Astrocyte of the hippocampus (primary cell): ENCODE data around the gene TRMT1L.
"Not testable (repeated sequence)": the region's sequence is repeated elsewhere in the genome, so short reads cannot be mapped to it uniquely, and the experiment has no call there.

Experiments
- DNase-seq: peaks from one replicate; pipeline ENCODE4 v3.0.0; 2011; ENCODE audit warnings: low read depth, low spot score

TRMT1L gene, protein sequence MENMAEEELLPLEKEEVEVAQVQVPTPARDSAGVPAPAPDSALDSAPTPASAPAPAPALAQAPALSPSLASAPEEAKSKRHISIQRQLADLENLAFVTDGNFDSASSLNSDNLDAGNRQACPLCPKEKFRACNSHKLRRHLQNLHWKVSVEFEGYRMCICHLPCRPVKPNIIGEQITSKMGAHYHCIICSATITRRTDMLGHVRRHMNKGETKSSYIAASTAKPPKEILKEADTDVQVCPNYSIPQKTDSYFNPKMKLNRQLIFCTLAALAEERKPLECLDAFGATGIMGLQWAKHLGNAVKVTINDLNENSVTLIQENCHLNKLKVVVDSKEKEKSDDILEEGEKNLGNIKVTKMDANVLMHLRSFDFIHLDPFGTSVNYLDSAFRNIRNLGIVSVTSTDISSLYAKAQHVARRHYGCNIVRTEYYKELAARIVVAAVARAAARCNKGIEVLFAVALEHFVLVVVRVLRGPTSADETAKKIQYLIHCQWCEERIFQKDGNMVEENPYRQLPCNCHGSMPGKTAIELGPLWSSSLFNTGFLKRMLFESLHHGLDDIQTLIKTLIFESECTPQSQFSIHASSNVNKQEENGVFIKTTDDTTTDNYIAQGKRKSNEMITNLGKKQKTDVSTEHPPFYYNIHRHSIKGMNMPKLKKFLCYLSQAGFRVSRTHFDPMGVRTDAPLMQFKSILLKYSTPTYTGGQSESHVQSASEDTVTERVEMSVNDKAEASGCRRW

DNA sequence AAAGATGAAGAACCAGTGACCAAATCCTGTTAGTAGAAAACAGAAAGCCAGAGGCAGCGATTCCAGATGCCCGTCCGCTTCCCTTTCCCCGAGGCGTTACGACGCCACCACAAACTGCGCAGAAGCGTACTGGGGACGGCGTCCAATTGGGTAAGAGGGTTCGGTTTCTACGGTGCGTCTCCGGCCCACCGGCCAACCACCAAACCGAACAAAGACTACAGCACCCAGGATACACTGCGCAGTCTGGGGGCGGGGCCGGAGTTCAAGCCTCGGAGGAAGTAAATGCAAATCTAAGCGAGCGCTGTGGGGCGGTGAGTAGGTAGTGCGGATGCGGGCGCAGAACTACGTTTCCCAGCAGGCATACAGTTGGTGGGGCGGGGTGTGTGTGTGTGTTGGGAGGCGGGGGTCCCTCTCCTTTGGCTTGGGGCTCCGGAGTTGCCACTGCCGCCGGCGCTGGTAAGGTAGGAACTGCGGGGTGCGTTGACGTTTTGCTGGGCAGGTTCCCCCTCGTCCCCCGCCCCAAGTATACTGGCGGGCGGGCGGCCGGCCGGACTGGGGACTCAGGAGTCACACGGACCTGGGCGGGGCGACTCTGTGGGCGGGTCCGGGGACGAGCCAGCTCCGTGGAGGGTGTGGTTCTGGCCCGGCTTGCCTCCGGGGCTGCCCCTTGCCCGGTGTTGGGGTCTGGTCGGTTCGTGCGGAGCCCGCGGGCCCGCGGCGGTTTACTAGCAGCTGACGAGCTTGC, at the start of gene TRMT1L, which contains the start of gene SWT1:
Gene TRMT1L (minus strand): TSS at position 100 of the 745 bp plus-strand sequence. CDS start 241 bp downstream, outside the sequence.
Gene SWT1 (plus strand): TSS at position 314 of the 745 bp plus-strand sequence. CDS start 3,675 bp downstream, outside the sequence.
- DNase-seq = peak; percentile 100

DNA sequence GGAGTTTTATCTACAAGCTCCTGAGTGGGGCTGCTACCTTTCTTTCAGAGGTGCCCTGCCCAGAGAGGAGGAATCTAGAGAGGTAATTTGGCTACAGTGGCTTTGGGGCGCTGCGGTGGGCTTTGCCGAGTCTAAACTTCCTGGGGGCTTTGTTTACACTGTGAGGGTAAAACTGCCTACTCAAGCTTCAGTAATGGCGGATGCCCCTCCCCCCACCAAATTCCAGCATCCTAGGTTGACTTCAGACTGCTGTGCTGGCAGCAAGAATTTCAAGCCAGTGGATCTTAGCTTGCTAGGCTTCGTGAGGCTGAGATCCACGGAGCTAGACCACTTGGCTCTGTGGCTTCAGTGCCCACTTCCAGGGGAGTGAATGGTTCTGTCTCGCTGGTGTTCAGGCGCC, 44.1 kb upstream of the TRMT1L start:
- DNase-seq = no peak

DNA sequence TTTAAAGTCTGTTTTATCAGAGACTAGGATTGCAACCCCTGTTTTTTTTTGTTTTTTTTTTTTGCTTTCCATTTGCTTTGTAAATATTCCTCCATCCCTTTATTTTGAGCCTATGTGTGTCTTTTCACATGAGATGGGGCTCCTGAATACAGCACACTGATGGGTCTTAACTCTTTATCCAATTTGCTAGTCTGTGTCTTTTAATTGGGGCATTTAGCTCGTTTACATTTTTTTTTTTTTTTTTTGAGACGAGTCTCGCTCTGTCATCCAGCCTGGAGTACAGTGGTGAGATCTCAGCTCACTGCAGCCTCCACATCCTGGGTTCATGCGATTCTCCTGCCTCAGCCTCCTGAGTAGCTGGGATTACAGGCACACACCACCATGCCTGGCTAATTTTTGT, 42.0 kb upstream of the TRMT1L start:
- not testable (repeated sequence) for DNase-seq

DNA sequence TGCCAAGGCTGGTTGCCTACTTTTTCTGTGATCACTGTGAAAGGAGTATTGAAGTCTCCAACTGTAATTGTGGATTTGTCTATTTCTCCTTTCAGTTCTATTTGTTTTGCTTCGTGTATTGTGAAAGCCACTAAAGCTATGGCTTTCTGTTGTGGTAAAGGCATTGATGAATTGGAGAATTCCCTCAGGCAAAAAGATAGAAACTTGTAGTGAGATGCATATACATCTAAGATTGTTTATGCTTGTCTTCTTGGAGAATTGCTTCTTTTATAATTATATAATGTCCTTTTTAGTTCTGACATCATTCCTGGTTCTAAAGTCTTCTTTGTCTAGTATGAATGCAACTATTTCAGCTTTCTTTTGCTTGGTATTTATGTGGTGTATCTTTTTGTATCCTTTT, 37.0 kb upstream of the TRMT1L start:
- DNase-seq = no peak

DNA sequence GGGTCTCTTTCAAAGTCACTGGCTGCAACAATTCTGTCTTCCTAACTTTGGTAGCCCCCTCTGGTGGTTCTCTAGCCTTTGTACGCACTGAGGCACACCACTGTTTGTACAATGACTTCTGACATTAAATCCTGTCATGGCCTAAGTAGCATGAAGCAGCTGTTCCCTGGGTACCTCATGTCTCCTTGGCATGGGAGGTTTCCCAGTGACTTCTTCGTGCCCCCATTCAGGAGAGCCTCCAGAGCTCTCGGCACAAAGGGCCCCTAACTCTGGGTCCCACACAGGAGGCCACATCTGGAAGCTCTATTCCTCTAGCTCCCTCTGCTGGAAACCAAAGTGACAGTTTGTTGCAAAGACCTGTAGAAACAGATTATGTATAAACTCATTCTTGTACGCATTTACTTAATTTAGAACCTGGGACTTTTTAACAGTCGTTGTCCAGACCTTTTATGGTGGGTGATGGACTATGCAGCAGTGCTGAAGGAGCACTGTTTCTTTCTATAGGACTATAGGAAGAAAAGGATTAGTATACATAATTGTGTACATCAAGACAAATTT, 13.6 kb upstream of the TRMT1L start:
- DNase-seq = peak; percentile 73

DNA sequence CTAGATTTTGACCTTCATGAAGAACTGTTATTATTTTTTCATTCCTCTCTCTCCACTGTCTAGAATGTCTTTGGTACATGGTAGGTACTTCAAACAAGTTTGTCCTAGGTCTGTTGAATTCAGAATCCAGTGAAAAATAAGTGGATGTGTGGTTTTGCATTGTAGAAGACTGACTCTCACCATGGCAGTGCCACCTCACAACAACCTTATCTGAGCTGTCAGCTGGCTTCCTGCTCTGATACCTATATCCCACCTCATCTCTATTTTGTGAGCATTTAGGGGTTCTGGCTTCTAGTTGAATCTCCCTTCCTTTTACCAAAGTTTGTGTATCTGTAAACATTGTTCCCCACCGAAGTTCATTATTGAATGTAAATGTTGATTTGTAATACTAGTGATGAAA, 9.4 kb upstream of the TRMT1L start:
- DNase-seq = no peak

DNA sequence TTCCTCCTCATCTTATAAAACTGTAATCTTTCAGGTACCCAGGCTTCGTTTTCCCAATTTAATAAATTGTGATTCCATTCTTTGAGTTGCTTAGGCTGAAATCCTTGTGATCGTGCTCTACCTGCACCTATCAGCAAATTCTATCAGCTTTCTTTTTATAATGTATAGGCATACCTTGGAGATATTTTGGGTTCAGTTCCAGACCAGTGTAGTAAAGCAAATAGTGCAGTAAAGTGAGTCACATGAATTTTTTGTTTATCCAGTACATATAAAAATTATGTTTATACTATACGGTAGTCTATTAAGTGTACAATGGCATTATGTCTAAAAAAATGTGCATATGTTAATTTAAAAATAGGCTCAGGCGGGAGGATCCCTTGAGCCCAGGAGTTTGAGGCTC, 5.7 kb upstream of the TRMT1L start:
- DNase-seq = no peak

DNA sequence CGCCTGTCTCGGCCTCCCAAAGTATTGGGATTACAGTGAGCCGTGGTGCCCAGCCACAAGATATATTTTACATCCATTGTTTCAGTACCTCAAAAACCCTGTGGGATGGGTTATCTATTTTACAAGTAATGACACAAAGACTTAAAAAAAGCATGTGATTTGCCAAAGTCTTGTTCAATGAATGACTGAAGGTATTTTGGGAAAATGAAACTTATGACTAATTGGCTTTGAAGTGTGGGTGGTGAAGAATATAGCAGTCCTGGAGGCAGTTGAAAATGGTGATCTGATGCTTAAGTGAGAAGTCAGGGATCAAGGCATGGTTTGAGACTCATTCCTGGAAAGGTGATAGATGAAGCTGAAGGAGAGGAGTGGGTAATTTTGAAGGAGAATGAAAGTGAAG, 3.2 kb upstream of the TRMT1L start:
- DNase-seq = no peak

DNA sequence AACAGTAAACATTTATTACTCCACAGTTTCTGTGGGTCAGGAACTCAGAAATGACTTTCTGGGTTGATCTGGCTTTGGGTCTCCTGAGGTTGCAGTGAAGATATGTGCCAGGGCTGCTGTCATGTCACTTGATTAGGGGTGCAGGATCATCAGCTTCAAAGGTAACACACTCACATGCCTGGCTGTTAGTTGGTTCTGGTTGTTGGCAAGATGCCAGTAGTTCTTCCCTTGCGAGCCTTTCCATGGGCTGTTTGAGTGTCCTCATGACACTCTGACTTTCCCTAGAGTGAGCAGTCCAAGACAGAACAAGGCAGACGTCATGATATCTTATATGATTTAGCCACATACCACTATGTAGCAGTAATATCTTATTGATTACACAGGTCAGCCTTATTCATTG, 2.0 kb upstream of the TRMT1L start:
- peak; percentile 12 for DNase-seq

DNA sequence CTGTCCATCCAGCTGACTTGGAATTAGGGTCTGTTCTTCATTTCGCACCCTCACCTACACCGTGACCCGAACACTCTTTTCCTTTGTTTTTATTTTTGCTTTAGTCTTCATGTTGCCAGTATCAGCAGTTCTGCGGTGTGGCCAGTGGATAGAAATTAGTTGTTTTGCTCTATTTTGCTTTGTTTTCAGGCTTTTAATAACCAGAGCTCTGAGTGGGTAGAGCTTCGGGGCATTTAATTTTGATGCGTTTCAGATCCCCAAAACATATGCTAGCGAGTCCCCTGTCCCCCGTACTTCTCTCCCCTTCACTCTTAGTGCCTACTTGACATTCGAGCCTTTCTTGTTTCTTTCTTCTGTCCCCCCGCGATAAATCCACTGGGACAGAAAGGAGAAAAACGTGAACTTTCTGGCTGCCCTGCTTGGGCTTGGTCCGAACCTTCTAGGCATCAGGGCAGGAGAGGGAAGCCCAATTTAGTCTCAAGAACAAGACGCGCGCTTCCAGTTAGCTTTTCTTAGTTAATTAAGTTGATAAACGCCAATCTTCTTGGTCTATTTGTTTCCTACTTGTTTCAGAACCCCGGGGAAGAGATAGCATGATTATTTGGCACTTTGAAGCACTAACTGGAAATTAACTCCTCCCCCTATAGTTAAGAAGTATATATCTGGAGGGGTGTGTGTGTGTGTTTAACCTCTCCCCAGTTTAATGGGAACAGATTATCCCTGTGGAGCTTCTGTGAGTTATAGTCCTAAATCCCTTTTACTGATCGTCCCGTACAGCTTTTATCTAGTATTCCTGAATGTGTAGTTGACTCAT, 1.1 kb upstream of the TRMT1L start:
- peak; percentile 27 for DNase-seq

DNA sequence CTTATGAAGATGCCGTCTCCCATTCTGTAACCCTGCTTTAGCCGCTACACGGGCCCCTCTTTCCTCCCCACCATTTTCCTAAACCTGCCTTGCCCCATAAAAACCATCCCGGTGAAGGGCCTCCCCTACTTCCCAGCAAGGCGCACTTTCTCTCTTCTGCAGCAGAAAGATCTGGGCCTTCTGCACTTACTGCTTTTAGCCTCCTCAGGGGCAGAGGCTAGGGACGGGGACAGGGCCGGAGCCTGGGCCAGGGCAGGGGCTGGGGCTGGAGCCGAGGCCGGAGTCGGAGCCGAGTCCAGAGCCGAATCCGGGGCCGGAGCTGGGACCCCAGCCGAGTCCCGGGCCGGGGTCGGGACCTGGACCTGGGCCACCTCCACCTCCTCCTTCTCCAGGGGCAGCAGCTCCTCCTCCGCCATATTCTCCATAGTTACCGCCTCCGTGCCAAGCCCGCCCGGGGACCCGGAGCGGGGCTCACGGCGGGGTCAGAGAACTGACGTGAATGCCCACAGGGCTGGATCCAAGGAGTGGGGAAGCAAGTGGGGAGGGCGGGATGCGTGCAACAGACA, 382 bp downstream of the TRMT1L start:
- DNase-seq = no peak

DNA sequence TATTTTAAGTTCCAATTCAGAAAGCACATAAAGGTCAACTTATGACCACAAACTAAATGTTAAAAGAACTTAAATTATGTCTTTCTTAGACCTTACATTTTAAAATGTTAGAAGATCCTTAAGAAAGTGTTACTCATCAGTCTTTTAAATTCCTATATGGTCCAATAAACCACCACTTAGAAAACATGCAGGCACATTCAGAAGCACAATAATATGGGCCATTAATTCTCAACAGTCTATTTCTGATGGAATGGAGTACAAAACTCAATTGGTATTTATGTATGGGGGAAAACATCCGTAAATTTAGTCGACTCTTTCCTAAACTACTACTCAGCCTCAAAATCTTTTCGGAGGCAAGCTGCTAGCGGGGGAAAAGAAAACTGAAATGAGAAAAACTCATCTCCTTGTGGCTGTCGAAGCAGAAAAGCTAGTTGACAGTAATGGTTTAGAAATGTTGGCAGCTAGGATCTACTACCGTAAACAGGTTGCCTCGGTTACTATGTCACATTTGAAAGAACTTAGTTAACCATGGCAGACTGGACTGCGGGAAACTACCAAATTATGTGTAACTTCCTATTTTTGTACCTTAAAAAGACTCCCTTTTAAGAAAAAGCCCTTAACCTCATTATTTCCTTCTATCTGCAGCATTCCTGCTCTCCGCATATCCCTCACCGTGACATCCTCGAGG, 1.0 kb downstream of the TRMT1L start:
- DNase-seq = peak; percentile 62

DNA sequence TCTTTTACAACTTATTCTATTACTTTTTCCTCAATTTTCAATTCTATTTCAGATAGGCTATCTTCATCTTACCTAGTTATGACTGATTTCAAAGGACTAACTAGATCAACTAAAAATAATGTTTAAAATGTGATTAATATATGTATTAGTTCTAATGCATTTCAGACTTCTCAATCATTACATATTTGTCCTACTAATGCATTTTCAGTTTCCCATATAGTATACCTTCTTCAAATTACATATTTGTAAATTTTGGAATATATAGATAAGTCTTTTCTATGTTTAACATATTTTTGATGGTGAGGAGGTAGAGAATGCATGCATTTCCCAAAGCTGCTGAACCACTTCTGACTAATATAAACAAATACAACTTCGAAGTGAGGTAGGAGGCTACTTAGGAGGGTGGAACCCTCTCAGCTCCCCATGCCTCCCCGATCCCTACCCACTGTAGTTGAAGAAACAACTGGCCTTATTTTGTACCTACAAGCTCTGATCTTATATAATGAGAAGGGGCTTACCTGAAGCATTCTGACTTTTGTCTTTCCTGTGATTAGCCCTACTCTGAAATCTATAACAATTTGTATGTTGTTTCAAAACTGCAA, 1.7 kb downstream of the TRMT1L start:
- no peak for DNase-seq

DNA sequence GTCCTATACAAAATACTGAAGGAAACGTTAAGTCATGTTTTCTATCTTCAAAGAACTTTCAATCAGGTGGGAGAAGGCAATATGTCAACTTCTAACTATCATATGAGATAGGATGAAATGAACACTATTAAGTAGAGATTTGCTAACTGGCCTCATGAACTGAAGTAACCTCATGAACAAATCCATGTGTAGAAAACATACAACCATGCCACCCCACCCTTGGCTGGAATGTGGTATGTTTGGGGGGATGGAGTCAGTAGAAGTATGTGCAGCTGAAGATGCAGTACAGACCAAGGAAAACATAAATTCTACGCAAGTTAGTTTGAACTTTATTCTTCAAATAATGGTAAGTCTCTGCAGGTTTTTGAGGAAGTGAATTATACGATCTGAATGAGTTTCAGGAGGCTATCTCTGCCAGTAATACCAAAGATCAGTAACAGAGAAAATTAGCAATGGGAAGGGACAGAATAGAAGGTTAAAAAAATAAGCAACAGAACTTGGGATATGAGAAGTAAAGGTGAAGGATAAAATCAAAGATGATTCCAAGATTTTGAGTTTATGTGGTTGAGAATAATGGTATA, 4.5 kb downstream of the TRMT1L start:
- DNase-seq = no peak

DNA sequence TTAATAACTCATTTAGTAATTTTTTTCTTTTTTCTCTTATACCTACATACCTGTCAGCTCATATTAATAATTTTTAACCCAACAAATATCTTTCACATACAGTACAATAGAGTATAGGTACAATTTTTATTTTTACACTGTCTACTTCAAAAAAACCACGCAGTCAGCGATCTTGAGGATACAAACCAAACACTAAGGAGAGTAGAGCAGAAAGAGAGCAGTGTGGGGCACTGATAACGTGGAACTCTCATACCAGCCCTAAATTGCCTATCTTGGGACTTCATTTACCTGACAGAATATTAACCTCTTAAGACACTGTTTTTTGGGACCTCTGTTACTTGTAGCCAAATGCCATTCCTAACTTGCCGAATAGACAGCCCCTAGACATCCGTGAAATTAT, 5.5 kb downstream of the TRMT1L start:
- DNase-seq = no peak

DNA sequence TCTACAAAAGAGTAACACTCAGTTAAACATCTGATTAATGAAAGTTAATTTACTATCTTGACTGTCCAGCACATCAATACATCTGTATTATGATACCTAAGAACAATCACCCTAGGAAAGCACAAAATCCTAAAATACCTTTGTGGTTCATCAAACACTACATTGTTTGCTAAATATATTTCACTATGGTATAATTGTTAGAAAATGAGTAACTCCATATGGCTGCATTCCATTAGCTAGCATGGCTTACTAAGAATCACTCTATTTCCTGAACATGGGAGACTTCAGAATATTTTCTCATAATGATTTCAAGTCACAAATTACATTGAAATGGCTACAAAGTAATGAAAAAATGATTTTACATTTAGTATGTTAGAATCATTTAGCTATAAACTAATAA, 12.5 kb downstream of the TRMT1L start:
- DNase-seq = no peak

DNA sequence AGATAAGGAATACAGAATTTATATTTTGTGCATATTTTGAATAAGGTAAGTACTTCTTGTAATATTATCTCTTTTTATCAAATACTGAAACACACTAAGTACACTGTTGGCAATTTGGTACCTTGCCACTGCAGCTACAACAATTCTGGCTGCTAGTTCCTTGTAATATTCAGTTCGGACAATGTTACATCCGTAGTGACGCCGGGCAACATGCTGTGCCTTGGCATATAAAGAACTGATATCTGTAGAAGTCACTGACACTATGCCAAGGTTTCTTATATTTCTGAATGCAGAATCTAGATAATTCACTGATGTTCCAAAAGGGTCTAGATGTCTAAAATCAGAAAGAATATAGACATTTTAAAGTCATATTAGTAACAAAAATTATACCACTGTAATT, 17.5 kb downstream of the TRMT1L start:
- DNase-seq = no peak

DNA sequence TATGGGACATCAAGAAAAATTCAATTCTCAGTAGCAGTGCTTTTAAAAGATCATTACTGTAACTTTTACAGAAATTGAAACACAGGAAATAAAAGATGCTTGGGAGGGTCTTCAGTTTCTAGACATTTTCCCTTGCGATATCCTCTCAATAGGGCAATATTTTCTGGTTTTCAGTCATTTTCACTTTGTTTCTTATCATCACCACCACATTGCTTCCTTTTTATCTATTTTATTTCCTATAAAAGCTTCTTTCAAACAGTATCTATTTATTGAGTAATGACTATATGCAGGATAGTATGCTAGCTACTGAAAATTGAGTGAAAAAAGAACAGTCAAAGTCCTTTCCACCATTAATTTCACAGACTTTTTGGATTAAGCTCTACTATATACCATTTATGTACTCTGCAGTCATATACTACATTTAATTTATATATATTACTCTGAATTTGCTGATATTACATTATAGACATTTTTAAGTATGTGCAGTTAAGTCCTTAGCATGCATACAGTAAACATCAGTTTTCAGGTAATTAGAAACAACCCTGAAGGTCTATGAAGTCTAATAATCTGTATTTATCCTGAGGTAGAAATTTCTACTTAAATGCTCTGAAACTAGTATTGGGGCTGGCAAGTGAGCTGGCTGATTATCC, 18.7 kb downstream of the TRMT1L start:
- no peak for DNase-seq

DNA sequence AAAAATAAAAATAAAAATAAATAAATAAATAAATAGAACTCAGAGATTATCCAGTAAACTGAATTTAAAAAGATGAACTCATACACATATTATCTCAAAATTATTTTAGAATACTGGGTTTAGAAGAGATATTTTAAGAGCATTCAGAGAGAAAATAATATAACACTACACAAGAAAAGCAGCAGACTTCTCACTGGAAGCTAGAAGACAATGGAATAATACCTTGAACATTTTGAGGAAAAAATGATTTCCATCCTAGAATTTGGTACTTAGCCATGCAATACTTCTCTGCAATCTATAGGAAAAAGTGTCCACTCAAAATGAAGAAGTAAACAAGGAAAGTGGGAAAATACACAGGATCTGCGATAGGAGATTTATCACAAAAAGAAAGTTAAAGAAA, 24.2 kb downstream of the TRMT1L start:
- DNase-seq = no peak
